K562 (cell line): ENCODE results near the gene ZRANB1. TPM values are rescaled to one million over a fixed set of nuclear protein-coding genes. Genes with fewer than 3 reads are reported as not detected.
A peak's percentile ranks its signal among the peaks of the same experiment; 100 is the strongest.

Experiments
- MTA3 ChIP-seq: fragments of 450-650 bp; formaldehyde crosslinking; IDR thresholded peaks from 2 replicates; pipeline ENCODE4 v1.6.1; 2017; ENCODE audit warnings: mild to moderate bottlenecking, borderline replicate concordance
- NCOA2 ChIP-seq, 2 experiments: fragments of 450-650 bp; IDR thresholded peaks; 2 replicates each; pipeline ENCODE4 v1.6.1; 2018; ENCODE audit warnings: mild to moderate bottlenecking in 2 of 2, moderate library complexity in 1 of 2; ENCODE audit not compliant: partially characterized antibody in 2 of 2
- POLR2AphosphoS2 ChIP-seq: IDR thresholded peaks from 2 replicates; pipeline ENCODE4 v1.6.1; 2012; ENCODE audit warnings: low read length, improper control_type of control experiment
- U2AF1 ChIP-seq: fragments of 200-400 bp; formaldehyde crosslinking; optimal IDR thresholded peaks from 2 replicates; pipeline ENCODE3; 2017; ENCODE audit warnings: mild to moderate bottlenecking, low read depth, low read length, moderate library complexity
- polyA plus RNA-seq, 8 experiments: library from polyadenylated mRNA; depleted of rRNA in 4 of 8; stranded (reverse) in 5 of 8; unstranded in 3 of 8; fragments of >200 nt; fragmentation: Nextera tagmentation in 2 of 8; fragmentation: Illumina TruSeq in 1 of 8; extraction: Ambion mirVana in 2 of 8; extraction: Trizol in 1 of 8; gene quantifications; 2 replicates each; pipeline versions ENCODE4 v1.2.1 to v1.2.3, GENCODE V29; 2011 to 2014; ENCODE audit warnings: inconsistent platforms in 1 of 8, missing spikeins in 1 of 8
- total RNA-seq, 7 experiments: library from RNA; depleted of rRNA in 6 of 7; stranded (reverse); fragments of >200 nt in 6 of 7; fragmentation: Illumina TruSeq in 2 of 7; extraction: Trizol in 2 of 7; gene quantifications; 2 replicates each; pipeline versions ENCODE4 v1.2.1 to v1.2.3, GENCODE V29; 2011 to 2021; ENCODE audit warnings: low replicate concordance in 1 of 7
- TF ChIP-seq, protein P1 (sequence below): sonication (generic); formaldehyde crosslinking; IDR thresholded peaks from 2 replicates; pipeline ENCODE4 v1.8.0; 2022; ENCODE audit warnings: mild to moderate bottlenecking, missing genetic modification reagents
- TF ChIP-seq, protein P2 (sequence below): fragments of 450-650 bp; formaldehyde crosslinking; IDR thresholded peaks from 2 replicates; pipeline ENCODE4 v1.4.0; 2022; ENCODE audit warnings: mild to moderate bottlenecking, moderate library complexity
- TF ChIP-seq, protein P3 (sequence below): sonication (generic); IDR thresholded peaks from 2 replicates; pipeline ENCODE4 v1.6.1; 2016
- TF ChIP-seq, protein P4 (sequence below): fragments of 200-800 bp; sonication (Bioruptor generic); IDR thresholded peaks from 2 replicates; pipeline ENCODE4 v1.6.1; 2016; ENCODE audit warnings: missing genetic modification characterization, missing compliant biosample characterization
- TF ChIP-seq, protein P5 (sequence below): fragments of 450-650 bp; IDR thresholded peaks from 2 replicates; pipeline ENCODE4 v1.6.1; 2014; ENCODE audit warnings: low read depth, mild to moderate bottlenecking, moderate library complexity, borderline replicate concordance
- TF ChIP-seq, protein P6 (sequence below): sonication (generic); formaldehyde crosslinking; IDR thresholded peaks from 2 replicates; pipeline ENCODE4 v1.8.1; 2022; ENCODE audit warnings: missing genetic modification reagents

The ZRANB1 gene
- total and polyA plus RNA-seq, 9 of the 15 experiments (the other 6 are each of a cell fraction or from before 2014, with no cell fraction given) = 0.07 to 1.1 (median 0.64) TPM

DNA sequence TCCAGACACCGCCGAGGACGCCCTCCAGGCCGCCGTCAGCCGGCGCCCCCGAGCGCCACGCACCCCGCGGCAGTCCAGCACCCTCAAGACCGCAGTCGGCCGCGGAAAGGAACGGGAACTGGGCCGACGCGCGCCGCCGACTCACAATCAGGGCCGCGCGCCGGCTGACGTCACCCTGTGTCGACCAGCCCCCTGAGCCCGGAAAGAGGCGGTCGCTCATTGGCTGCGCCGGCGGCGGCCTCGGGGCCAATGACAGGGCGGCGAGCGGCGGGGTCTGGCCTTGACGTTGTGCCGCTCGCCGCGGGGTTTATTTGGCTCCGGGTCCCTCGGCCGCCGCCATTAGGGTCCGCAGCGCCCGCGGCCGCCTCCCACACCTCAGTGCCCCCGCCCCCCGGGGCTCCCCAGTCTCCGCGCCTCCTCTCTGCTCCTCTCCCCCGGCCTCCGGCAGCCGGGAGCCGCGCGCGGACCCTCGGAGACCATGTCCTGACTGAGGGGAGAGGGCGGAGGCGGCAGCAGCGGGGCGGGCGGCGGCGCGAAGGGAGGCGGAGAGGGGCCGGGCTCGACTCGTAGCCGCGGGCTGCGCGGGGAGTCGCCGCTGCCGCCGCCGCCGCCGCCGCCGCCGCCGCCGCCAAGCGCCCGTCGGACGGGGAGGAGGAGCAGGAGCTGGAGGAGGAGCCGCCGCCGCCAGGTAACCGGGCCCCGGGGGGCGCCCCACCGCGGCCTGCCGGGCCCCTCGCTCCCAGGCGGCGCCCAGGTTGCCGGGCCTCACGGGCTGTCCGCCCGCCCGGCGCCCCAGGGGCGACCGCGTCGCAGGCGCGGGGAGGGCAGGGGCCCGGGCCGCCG, 25.1 kb upstream of the ZRANB1 start (continued):
- TF ChIP-seq, protein P1, sequence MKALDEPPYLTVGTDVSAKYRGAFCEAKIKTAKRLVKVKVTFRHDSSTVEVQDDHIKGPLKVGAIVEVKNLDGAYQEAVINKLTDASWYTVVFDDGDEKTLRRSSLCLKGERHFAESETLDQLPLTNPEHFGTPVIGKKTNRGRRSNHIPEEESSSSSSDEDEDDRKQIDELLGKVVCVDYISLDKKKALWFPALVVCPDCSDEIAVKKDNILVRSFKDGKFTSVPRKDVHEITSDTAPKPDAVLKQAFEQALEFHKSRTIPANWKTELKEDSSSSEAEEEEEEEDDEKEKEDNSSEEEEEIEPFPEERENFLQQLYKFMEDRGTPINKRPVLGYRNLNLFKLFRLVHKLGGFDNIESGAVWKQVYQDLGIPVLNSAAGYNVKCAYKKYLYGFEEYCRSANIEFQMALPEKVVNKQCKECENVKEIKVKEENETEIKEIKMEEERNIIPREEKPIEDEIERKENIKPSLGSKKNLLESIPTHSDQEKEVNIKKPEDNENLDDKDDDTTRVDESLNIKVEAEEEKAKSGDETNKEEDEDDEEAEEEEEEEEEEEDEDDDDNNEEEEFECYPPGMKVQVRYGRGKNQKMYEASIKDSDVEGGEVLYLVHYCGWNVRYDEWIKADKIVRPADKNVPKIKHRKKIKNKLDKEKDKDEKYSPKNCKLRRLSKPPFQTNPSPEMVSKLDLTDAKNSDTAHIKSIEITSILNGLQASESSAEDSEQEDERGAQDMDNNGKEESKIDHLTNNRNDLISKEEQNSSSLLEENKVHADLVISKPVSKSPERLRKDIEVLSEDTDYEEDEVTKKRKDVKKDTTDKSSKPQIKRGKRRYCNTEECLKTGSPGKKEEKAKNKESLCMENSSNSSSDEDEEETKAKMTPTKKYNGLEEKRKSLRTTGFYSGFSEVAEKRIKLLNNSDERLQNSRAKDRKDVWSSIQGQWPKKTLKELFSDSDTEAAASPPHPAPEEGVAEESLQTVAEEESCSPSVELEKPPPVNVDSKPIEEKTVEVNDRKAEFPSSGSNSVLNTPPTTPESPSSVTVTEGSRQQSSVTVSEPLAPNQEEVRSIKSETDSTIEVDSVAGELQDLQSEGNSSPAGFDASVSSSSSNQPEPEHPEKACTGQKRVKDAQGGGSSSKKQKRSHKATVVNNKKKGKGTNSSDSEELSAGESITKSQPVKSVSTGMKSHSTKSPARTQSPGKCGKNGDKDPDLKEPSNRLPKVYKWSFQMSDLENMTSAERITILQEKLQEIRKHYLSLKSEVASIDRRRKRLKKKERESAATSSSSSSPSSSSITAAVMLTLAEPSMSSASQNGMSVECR (CRISPR knock-in tag) = peak; percentile 55; the same call in 1 of the 2 replicates
- TF ChIP-seq, protein P2, sequence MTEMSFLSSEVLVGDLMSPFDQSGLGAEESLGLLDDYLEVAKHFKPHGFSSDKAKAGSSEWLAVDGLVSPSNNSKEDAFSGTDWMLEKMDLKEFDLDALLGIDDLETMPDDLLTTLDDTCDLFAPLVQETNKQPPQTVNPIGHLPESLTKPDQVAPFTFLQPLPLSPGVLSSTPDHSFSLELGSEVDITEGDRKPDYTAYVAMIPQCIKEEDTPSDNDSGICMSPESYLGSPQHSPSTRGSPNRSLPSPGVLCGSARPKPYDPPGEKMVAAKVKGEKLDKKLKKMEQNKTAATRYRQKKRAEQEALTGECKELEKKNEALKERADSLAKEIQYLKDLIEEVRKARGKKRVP (CRISPR knock-in tag) = no peak
- peak; percentile 70 for TF ChIP-seq U2AF1
- TF ChIP-seq, protein P3, sequence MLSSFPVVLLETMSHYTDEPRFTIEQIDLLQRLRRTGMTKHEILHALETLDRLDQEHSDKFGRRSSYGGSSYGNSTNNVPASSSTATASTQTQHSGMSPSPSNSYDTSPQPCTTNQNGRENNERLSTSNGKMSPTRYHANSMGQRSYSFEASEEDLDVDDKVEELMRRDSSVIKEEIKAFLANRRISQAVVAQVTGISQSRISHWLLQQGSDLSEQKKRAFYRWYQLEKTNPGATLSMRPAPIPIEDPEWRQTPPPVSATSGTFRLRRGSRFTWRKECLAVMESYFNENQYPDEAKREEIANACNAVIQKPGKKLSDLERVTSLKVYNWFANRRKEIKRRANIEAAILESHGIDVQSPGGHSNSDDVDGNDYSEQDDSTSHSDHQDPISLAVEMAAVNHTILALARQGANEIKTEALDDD = no peak
- no peak for TF ChIP-seq NCOA2 (IDR thresholded peaks at IDR 0.05; ENCODE audit: partially characterized antibody in 2 of 2)
- TF ChIP-seq, protein P4, sequence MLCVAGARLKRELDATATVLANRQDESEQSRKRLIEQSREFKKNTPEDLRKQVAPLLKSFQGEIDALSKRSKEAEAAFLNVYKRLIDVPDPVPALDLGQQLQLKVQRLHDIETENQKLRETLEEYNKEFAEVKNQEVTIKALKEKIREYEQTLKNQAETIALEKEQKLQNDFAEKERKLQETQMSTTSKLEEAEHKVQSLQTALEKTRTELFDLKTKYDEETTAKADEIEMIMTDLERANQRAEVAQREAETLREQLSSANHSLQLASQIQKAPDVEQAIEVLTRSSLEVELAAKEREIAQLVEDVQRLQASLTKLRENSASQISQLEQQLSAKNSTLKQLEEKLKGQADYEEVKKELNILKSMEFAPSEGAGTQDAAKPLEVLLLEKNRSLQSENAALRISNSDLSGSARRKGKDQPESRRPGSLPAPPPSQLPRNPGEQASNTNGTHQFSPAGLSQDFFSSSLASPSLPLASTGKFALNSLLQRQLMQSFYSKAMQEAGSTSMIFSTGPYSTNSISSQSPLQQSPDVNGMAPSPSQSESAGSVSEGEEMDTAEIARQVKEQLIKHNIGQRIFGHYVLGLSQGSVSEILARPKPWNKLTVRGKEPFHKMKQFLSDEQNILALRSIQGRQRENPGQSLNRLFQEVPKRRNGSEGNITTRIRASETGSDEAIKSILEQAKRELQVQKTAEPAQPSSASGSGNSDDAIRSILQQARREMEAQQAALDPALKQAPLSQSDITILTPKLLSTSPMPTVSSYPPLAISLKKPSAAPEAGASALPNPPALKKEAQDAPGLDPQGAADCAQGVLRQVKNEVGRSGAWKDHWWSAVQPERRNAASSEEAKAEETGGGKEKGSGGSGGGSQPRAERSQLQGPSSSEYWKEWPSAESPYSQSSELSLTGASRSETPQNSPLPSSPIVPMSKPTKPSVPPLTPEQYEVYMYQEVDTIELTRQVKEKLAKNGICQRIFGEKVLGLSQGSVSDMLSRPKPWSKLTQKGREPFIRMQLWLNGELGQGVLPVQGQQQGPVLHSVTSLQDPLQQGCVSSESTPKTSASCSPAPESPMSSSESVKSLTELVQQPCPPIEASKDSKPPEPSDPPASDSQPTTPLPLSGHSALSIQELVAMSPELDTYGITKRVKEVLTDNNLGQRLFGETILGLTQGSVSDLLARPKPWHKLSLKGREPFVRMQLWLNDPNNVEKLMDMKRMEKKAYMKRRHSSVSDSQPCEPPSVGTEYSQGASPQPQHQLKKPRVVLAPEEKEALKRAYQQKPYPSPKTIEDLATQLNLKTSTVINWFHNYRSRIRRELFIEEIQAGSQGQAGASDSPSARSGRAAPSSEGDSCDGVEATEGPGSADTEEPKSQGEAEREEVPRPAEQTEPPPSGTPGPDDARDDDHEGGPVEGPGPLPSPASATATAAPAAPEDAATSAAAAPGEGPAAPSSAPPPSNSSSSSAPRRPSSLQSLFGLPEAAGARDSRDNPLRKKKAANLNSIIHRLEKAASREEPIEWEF = no peak
- peak; percentile 81; the same call in 1 of the 2 replicates for TF ChIP-seq POLR2AphosphoS2
- peak; percentile 85 for TF ChIP-seq MTA3
- TF ChIP-seq, protein P5, sequence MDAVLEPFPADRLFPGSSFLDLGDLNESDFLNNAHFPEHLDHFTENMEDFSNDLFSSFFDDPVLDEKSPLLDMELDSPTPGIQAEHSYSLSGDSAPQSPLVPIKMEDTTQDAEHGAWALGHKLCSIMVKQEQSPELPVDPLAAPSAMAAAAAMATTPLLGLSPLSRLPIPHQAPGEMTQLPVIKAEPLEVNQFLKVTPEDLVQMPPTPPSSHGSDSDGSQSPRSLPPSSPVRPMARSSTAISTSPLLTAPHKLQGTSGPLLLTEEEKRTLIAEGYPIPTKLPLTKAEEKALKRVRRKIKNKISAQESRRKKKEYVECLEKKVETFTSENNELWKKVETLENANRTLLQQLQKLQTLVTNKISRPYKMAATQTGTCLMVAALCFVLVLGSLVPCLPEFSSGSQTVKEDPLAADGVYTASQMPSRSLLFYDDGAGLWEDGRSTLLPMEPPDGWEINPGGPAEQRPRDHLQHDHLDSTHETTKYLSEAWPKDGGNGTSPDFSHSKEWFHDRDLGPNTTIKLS = peak; percentile 77; the same call in 1 of the 2 replicates
- TF ChIP-seq, protein P6, sequence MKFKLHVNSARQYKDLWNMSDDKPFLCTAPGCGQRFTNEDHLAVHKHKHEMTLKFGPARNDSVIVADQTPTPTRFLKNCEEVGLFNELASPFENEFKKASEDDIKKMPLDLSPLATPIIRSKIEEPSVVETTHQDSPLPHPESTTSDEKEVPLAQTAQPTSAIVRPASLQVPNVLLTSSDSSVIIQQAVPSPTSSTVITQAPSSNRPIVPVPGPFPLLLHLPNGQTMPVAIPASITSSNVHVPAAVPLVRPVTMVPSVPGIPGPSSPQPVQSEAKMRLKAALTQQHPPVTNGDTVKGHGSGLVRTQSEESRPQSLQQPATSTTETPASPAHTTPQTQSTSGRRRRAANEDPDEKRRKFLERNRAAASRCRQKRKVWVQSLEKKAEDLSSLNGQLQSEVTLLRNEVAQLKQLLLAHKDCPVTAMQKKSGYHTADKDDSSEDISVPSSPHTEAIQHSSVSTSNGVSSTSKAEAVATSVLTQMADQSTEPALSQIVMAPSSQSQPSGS (CRISPR knock-in tag) = peak; percentile 84; the same call in 1 of the 2 replicates
